GM18526 (cell line): Measurements from ENCODE around the gene ENO2.

Source experiments
- POLR2A ChIP-seq: IDR thresholded peaks from 3 replicates; pipeline ENCODE4 v1.6.1; 2011; ENCODE audit not compliant: insufficient read length; ENCODE audit errors: extremely low read depth

ENO2 gene

GRCh38 chr12:6883683-6884082 is 30.7 kb upstream of the ENO2 start:
- TF ChIP-seq POLR2A: no peak

GRCh38 chr12:6884539-6884938 is 29.8 kb upstream of the ENO2 start:
- TF ChIP-seq POLR2A: no peak

GRCh38 chr12:6887460-6887859 is 26.9 kb upstream of the ENO2 start:
- no peak for TF ChIP-seq POLR2A

GRCh38 chr12:6888360-6888759 is 26.0 kb upstream of the ENO2 start:
- no peak for TF ChIP-seq POLR2A

- peak; percentile 64 for TF ChIP-seq POLR2A
Observed at GRCh38 chr12:6890789-6891645, 23.4 kb upstream of the ENO2 start.

- TF ChIP-seq POLR2A: no peak
Observed at GRCh38 chr12:6891646-6892001, 22.8 kb upstream of the ENO2 start.

GRCh38 chr12:6894321-6894720 is 20.1 kb upstream of the ENO2 start:
- TF ChIP-seq POLR2A: no peak

GRCh38 chr12:6896846-6897435 is 17.4 kb upstream of the ENO2 start:
- no peak for TF ChIP-seq POLR2A

GRCh38 chr12:6899427-6899826 is 15.0 kb upstream of the ENO2 start:
- TF ChIP-seq POLR2A: no peak

- no peak for TF ChIP-seq POLR2A
Observed at GRCh38 chr12:6899837-6900519, 14.4 kb upstream of the ENO2 start.

GRCh38 chr12:6902448-6902847 is 11.9 kb upstream of the ENO2 start:
- TF ChIP-seq POLR2A: no peak

- no peak for TF ChIP-seq POLR2A
Observed at GRCh38 chr12:6903722-6904121, 10.7 kb upstream of the ENO2 start.

GRCh38 chr12:6904280-6905276 is 9.8 kb upstream of the ENO2 start, which contains the start of gene LRRC23:
Gene LRRC23, plus strand, starts transcription at chr12:6904822. Its CDS starts 812 bp downstream, at chr12:6905634.
- TF ChIP-seq POLR2A: peak; percentile 48

- no peak for TF ChIP-seq POLR2A
Observed at GRCh38 chr12:6905414-6906040, 8.9 kb upstream of the ENO2 start.
